HEK293T (cell line): ENCODE data around the gene ZNF316.

Experiments used
- CTCF ChIA-PET: fragments of 350-600 bp; formaldehyde crosslinking; extraction: SDS; loops from one replicate; lab custom pipeline; 2021; ENCODE audit warnings: antibody characterized with exemption, inconsistent platforms; lab: Yijun Ruan, JAX
- POLR2A ChIA-PET: fragments of 350-600 bp; formaldehyde crosslinking; extraction: SDS; loops from one replicate; lab custom pipeline; 2020; ENCODE audit warnings: antibody characterized with exemption, inconsistent platforms; lab: Yijun Ruan, JAX
- DNase-seq: peaks from one replicate; pipeline ENCODE4 v3.0.0; 2012; ENCODE audit warnings: mixed read lengths; ENCODE audit errors: extremely low spot score
- ARNT ChIP-seq: fragments of 450-650 bp; IDR thresholded peaks from 2 replicates; pipeline ENCODE4 v1.6.1; 2017; ENCODE audit warnings: mild to moderate bottlenecking
- BHLHE40 ChIP-seq: fragments of 450-650 bp; IDR thresholded peaks from 2 replicates; pipeline ENCODE4 v1.6.1; 2016; ENCODE audit warnings: mild to moderate bottlenecking, moderate library complexity, borderline replicate concordance
- CTBP1 ChIP-seq: fragments of 450-650 bp; IDR thresholded peaks from 2 replicates; pipeline ENCODE4 v1.6.1; 2016; ENCODE audit warnings: borderline replicate concordance
- ELF4 ChIP-seq: fragments of 450-650 bp; IDR thresholded peaks from 2 replicates; pipeline ENCODE4 v1.6.1; 2017; ENCODE audit warnings: antibody characterized with exemption
- FOXA1 ChIP-seq: fragments of 450-650 bp; IDR thresholded peaks from 2 replicates; pipeline ENCODE4 v1.6.1; 2016; ENCODE audit warnings: mild to moderate bottlenecking
- FOXK2 ChIP-seq: fragments of 450-650 bp; IDR thresholded peaks from 2 replicates; pipeline ENCODE4 v1.6.1; 2016; ENCODE audit warnings: mild to moderate bottlenecking
- FOXM1 ChIP-seq: fragments of 450-650 bp; IDR thresholded peaks from 2 replicates; pipeline ENCODE4 v1.6.1; 2017; ENCODE audit warnings: mild to moderate bottlenecking, borderline replicate concordance
- HDGF ChIP-seq: fragments of 450-650 bp; IDR thresholded peaks from 2 replicates; pipeline ENCODE4 v1.6.1; 2017; ENCODE audit warnings: antibody characterized with exemption, borderline replicate concordance
- L3MBTL2 ChIP-seq: fragments of 450-650 bp; conservative IDR thresholded peaks from 2 replicates; pipeline ENCODE4 v1.6.1; 2016; ENCODE audit warnings: mild to moderate bottlenecking
- LEF1 ChIP-seq: fragments of 450-650 bp; IDR thresholded peaks from 2 replicates; pipeline ENCODE4 v1.6.1; 2017; ENCODE audit warnings: mild to moderate bottlenecking, borderline replicate concordance
- NFRKB ChIP-seq: fragments of 450-650 bp; IDR thresholded peaks from 2 replicates; pipeline ENCODE4 v1.6.1; 2016; ENCODE audit warnings: mild to moderate bottlenecking, moderate library complexity
- SP1 ChIP-seq: fragments of 450-650 bp; IDR thresholded peaks from 2 replicates; pipeline ENCODE4 v1.6.1; 2017
- SUZ12 ChIP-seq: fragments of 450-650 bp; IDR thresholded peaks from 2 replicates; pipeline ENCODE4 v1.6.1; 2016; ENCODE audit warnings: mild to moderate bottlenecking
- TARDBP ChIP-seq: fragments of 450-650 bp; IDR thresholded peaks from 2 replicates; pipeline ENCODE4 v1.6.1; 2016
- ZNF384 ChIP-seq: fragments of 450-650 bp; IDR thresholded peaks from 2 replicates; pipeline ENCODE4 v1.6.1; 2016
- TF ChIP-seq, protein P1 (sequence below): fragments of 450-650 bp; IDR thresholded peaks from 2 replicates; pipeline ENCODE4 v1.6.1; 2016

Gene ZNF316

DNA sequence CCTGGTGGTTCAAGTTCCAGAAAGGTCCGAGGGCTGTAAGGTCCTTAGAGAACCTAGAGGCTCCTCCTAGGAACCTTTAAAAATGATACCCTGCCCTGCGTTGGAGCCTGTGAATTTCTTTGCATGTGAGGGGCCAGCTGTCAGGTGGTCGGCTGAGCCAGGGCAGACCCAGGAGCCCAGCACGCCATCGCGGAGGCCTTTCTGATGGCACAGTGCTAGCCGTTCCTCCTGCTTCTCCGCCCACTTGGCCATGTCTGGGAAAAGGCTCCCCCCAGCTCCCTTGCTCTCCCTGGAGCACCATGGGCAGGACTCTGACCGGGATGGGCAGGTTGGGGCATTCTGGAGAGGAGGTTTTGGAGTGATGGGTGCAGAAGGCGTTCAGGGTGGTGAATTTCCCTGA is 7.6 kb downstream of the ZNF316 start:
- TF ChIP-seq CTBP1, result no peak
- DNase-seq, result no peak
- CTCF ChIA-PET, result no interaction called here
- POLR2A ChIA-PET, result no interaction called here

DNA sequence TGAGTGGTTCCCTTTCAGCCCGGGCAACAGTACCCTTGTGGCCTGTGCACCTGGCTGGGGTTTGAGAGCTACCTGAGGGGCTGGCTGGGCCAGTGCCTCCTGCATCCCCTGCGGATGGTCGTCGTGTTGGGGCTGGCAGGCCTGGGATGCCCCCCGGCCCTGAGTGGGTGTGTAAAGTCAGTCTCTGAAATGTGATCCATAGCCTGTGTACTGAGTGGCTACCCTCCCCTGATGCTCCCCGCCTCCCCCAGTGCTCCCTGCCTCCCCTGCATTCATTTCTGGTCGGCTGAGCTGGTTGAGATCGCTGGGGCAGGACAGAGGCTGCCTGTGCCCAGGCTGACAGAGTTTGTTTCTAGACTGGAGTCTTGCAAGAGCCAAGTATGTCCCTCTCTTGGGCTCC is 9.3 kb downstream of the ZNF316 start:
- no peak for DNase-seq
- ChIA-PET CTCF (no interaction called here), POLR2A (no interaction called here)
- TF ChIP-seq LEF1 (no peak), ZNF384 (no peak), HDGF (no peak), FOXA1 (no peak), L3MBTL2 (no peak), SUZ12 (no peak), NFRKB (no peak)

DNA sequence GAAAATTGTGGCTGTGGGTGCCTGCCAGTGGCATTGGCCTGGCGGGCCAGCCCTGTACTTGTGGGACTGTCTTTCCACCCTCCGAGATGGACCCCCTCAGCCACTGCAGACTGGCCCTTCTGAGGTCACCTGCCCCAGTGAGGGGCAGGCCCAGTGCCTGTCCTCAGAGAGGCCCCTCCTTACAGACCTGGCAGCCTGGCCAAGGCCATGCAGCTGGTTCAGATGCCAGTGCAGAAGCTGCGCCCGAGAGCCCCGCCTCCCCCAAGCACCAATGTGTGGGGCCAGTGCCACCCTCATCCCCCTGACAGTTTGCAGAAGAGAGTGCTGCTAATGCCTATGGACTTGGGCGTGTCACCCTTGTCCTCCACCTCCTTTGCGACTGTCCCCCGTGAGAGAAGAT is 10.0 kb downstream of the ZNF316 start:
- DNase-seq, result no peak
- ChIA-PET POLR2A (no interaction called here), CTCF (no interaction called here)
- no peak for TF ChIP-seq LEF1
- no peak for TF ChIP-seq ARNT
- TF ChIP-seq, protein P1, sequence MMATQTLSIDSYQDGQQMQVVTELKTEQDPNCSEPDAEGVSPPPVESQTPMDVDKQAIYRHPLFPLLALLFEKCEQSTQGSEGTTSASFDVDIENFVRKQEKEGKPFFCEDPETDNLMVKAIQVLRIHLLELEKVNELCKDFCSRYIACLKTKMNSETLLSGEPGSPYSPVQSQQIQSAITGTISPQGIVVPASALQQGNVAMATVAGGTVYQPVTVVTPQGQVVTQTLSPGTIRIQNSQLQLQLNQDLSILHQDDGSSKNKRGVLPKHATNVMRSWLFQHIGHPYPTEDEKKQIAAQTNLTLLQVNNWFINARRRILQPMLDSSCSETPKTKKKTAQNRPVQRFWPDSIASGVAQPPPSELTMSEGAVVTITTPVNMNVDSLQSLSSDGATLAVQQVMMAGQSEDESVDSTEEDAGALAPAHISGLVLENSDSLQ, result no peak
- no peak for TF ChIP-seq HDGF

DNA sequence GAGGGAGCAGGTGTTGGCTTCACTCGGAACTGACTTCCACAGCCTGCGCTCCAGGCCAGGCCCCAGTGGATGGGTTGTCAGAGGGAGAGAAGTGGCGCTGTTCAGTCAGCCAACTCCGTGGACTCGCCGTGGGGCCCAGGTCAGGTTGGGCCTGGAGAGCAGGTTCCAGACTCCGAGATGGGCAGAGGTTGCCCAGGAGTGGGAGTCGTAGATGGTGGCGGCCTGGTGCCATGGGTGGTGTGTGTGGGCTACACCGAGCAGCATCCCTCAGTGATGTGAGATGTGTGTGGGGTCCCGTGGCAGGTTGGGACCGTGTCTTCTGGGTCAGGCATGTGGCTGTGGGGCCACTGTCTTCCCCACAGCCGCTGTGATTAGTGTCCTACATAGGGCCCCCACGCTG is 10.4 kb downstream of the ZNF316 start:
- TF ChIP-seq SUZ12 (no peak), ELF4 (no peak), BHLHE40 (no peak), TARDBP (no peak)
- TF ChIP-seq, protein P1, result no peak
- no peak for DNase-seq
- CTCF ChIA-PET, result no interaction called here

DNA sequence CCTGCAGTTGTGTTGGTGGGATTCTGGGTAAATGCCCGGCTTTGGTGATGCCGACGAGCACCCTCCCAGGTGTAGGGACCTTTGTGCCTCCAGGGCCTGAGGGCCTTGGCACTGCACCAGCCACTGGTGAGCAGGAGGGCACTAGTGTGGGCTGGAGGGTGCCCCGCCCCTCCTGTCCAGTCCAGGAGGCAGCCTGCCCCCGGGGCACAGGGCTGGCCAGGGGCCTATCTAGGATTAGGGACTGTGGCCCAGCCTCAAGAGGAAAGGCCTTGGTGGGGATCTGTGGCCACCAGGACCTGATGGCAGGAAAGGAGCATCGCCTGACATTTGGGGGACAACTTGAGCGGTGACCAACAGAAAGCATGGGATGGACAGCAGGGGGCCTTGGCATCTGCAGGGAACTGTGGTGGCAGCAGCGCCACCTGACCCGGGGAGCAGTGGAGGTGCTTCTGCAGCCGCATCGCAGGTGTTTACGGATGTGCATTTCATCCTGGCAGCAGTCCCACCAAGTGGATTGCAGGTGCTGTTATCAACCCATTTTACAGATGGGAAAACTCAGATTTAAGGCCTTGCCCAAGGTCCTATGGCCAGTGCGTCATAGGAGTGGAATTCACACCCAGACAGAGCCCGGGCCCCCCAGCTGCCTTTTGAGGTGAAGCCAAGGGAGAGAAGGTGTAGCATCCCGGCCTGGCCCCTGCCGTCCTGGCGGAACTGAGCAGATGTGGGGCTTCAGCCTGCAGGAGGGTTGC is 11.1 kb downstream of the ZNF316 start:
- POLR2A ChIA-PET, result interaction anchor here (1.4 kb wide), 1 partner anchor 12 kb away, joined by 3 read pairs; no protein-coding TSS in a partner anchor
- CTCF ChIA-PET, result no interaction called here
- no peak for DNase-seq
- no peak for TF ChIP-seq LEF1
- TF ChIP-seq SUZ12, result no peak
- no peak for TF ChIP-seq BHLHE40
- no peak for TF ChIP-seq SP1
- TF ChIP-seq FOXM1, result no peak
- TF ChIP-seq ELF4, result no peak
- TF ChIP-seq FOXK2, result no peak
- no peak for TF ChIP-seq L3MBTL2
- TF ChIP-seq ARNT, result no peak
- TF ChIP-seq ZNF384, result no peak
- TF ChIP-seq, protein P1, result no peak
- TF ChIP-seq TARDBP, result no peak
- TF ChIP-seq HDGF, result no peak

More for the DNA sequence above, 10.4 kb downstream of the ZNF316 start:
- POLR2A ChIA-PET, result no interaction called here

DNA sequence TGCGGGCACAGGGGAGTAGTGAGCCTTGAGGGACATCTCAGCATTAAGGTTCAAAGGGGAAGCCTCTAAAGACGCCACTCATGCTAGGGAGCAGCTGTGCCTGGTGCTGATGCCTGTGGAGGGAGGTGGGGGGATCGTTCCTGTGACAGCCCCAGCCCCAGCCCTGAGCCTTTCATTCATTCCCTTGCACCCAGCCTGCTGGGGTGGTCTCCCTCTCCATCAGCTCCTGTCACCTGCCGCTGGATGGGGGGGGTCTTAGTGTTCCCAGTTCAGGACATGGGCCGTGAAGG is 11.6 kb downstream of the ZNF316 start:
- TF ChIP-seq FOXM1, result no peak
- no peak for TF ChIP-seq CTBP1
- no peak for TF ChIP-seq ARNT
- no peak for TF ChIP-seq TARDBP
- TF ChIP-seq L3MBTL2, result no peak
- TF ChIP-seq BHLHE40, result no peak
- no peak for TF ChIP-seq FOXK2
- TF ChIP-seq NFRKB, result no peak
- ChIA-PET POLR2A (interaction anchor here (1.4 kb wide), 1 partner anchor 13 kb away, joined by 3 read pairs; no protein-coding TSS in a partner anchor), CTCF (no interaction called here)
- no peak for DNase-seq

DNA sequence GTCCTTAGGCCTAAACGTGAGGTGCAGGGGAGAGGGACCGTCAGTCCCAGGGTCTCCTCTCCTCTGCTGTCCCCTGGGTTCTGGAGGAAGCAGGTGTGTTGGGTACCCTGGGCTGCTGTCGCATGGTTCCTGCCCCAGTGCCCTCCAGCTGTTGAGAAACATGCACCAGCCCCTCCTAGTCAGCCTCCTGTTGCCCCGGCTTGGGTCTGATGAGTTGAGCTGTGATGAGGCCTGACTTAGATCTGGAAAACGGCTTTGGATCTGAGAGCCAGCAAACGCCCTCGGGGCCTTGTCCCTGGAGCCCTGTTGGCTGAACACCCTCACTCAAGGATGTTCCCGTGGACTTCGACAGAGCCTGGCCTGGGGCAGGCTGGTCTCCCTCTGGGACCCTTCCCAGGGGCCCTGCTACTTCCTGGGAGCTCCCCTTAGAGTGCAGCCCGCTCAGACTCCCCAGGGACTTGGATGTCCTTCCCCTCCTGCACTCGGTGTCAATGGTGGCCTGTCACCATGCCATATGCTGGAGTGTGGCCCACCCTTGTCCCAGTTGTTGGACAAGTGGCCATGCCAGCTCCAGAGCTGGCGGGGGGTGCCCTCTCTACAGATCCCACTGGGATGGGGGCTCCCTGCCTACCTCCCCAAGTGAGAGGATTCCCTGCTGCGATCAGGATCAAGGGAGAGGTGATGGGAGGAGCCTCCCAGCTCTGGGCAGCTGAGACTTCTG is 12.3 kb downstream of the ZNF316 start:
- DNase-seq, result no peak
- ChIA-PET POLR2A (interaction anchor here (1.4 kb wide), 1 partner anchor 13 kb away, joined by 3 read pairs; no protein-coding TSS in a partner anchor), CTCF (no interaction called here)
- TF ChIP-seq ARNT (no peak), ZNF384 (no peak), SUZ12 (no peak), FOXA1 (no peak), HDGF (no peak), TARDBP (no peak), ELF4 (no peak), SP1 (no peak)
- TF ChIP-seq, protein P1, result no peak
